HepG2 (cell line): ENCODE data around the gene THRSP. TPM values are rescaled to one million over a fixed set of nuclear protein-coding genes. Genes with fewer than 3 reads are reported as not detected.

Source experiments
- AGO1 ChIP-seq: fragments of 200-400 bp; formaldehyde crosslinking; IDR thresholded peaks from 2 replicates; pipeline ENCODE4 v1.6.1; 2017; ENCODE audit warnings: mild to moderate bottlenecking, low read depth, low read length, moderate library complexity; ENCODE audit not compliant: poor library complexity, severe bottlenecking
- ARHGAP35 ChIP-seq: sonication (generic); formaldehyde crosslinking; IDR thresholded peaks from 2 replicates; pipeline ENCODE4 v1.9.0; 2022; ENCODE audit warnings: mild to moderate bottlenecking, inconsistent platforms, moderate library complexity, missing genetic modification reagents, borderline replicate concordance
- ATF2 ChIP-seq: sonication (generic); formaldehyde crosslinking; IDR thresholded peaks from 2 replicates; pipeline ENCODE4 v1.4.0; 2020; ENCODE audit warnings: missing genetic modification reagents
- GABPB1 ChIP-seq: IDR thresholded peaks from 2 replicates; pipeline ENCODE4 v1.6.1; 2016; ENCODE audit warnings: mild to moderate bottlenecking, missing genetic modification reagents, moderate library complexity, missing compliant biosample characterization
- ISL2 ChIP-seq: sonication (generic); formaldehyde crosslinking; IDR thresholded peaks from 2 replicates; pipeline ENCODE4 v1.5.0; 2020; ENCODE audit warnings: missing genetic modification reagents
- KDM6A ChIP-seq: IDR thresholded peaks from 2 replicates; pipeline ENCODE4 v1.6.1; 2016; ENCODE audit warnings: low read depth
- NFRKB ChIP-seq: fragments of 450-650 bp; IDR thresholded peaks from 2 replicates; pipeline ENCODE4 v1.6.1; 2017
- NR2F6 ChIP-seq, 2 experiments: IDR thresholded peaks; 2 replicates each; pipeline ENCODE4 v1.6.1; 2016; ENCODE audit warnings: antibody characterized with exemption in 1 of 2, mild to moderate bottlenecking in 1 of 2
- PPARG ChIP-seq: conservative IDR thresholded peaks from 2 replicates; pipeline ENCODE4 v1.6.1; 2016; ENCODE audit warnings: missing biosample characterization, missing genetic modification reagents
- PRDM4 ChIP-seq: sonication (generic); formaldehyde crosslinking; IDR thresholded peaks from 2 replicates; pipeline ENCODE4 v1.9.0; 2021; ENCODE audit warnings: missing genetic modification reagents, borderline replicate concordance
- SRY ChIP-seq: sonication (generic); formaldehyde crosslinking; IDR thresholded peaks from 2 replicates; pipeline ENCODE4 v1.8.0; 2022; ENCODE audit warnings: mild to moderate bottlenecking, missing genetic modification reagents
- YY1 ChIP-seq: IDR thresholded peaks from 2 replicates; pipeline ENCODE4 v1.6.1; 2011; ENCODE audit warnings: low read length, low read depth, moderate library complexity, mild to moderate bottlenecking; ENCODE audit not compliant: insufficient read depth, insufficient replicate concordance
- ZBTB26 ChIP-seq: IDR thresholded peaks from 2 replicates; pipeline ENCODE4 v1.6.1; 2016; ENCODE audit warnings: missing compliant biosample characterization, missing genetic modification reagents, borderline replicate concordance
- ZHX2 ChIP-seq, 2 experiments: sonication (generic) in 1 of 2; formaldehyde crosslinking in 1 of 2; IDR thresholded peaks; 2 replicates each; pipeline versions ENCODE4 v1.6.1 to v1.9.0; 2014 to 2022; ENCODE audit warnings: antibody characterized with exemption in 1 of 2, borderline replicate concordance in 1 of 2, inconsistent platforms in 1 of 2, low read depth in 1 of 2, missing genetic modification reagents in 1 of 2
- ZNF292 ChIP-seq: sonication (generic); formaldehyde crosslinking; IDR thresholded peaks from 2 replicates; pipeline ENCODE4 v1.8.1; 2022; ENCODE audit warnings: mild to moderate bottlenecking, low read depth, missing genetic modification reagents, borderline replicate concordance
- ZNF451 ChIP-seq: sonication (generic); formaldehyde crosslinking; IDR thresholded peaks from 2 replicates; pipeline ENCODE4 v1.5.0; 2020; ENCODE audit warnings: mild to moderate bottlenecking, missing genetic modification reagents
- ZNF737 ChIP-seq: sonication (generic); formaldehyde crosslinking; IDR thresholded peaks from 2 replicates; pipeline ENCODE4 v1.5.0; 2020; ENCODE audit warnings: missing genetic modification reagents, mild to moderate bottlenecking, borderline replicate concordance
- ZNF788 ChIP-seq: sonication (generic); formaldehyde crosslinking; IDR thresholded peaks from 2 replicates; pipeline ENCODE4 v1.5.0; 2020; ENCODE audit warnings: mild to moderate bottlenecking, missing genetic modification reagents, borderline replicate concordance
- polyA plus RNA-seq, 8 experiments: library from polyadenylated mRNA; depleted of rRNA in 3 of 8; stranded (reverse) in 7 of 8; unstranded in 1 of 8; fragments of >200 nt; fragmentation: Illumina TruSeq in 4 of 8; extraction: Trizol in 4 of 8; gene quantifications; 2 replicates each; pipeline versions ENCODE4 v1.2.1 to v1.2.3, GENCODE V29; 2011 to 2016; ENCODE audit warnings: low read depth in 4 of 8, missing spikeins in 1 of 8, mixed read lengths in 1 of 8; ENCODE audit not compliant: insufficient read depth in 1 of 8
- total RNA-seq, 5 experiments: library from RNA; depleted of rRNA; stranded (reverse); fragments of >200 nt; fragmentation: Illumina TruSeq; extraction: Trizol; gene quantifications; 2 replicates each; pipeline ENCODE4 v1.2.3, GENCODE V29; 2016; ENCODE audit warnings: low read depth in 1 of 5

THRSP gene
- total and polyA plus RNA-seq, 2 of the 13 experiments (the other 11 are each of a cell fraction or from before 2014, with no cell fraction given) = 0.13 to 0.58 TPM

- TF ChIP-seq ZHX2 (IDR thresholded peaks at IDR 0.05; ENCODE audit: low read depth) (no peak), ZHX2 (CRISPR knock-in tag; IDR thresholded peaks at IDR 0.05; ENCODE audit: borderline replicate concordance) (no peak), ARHGAP35 (CRISPR knock-in tag) (no peak), ZNF788 (CRISPR knock-in tag) (no peak), ZBTB26 (CRISPR knock-in tag) (no peak), ATF2 (CRISPR knock-in tag) (0 out of 2 replicates have a peak, but pooled peaks have one; percentile 41), KDM6A (CRISPR knock-in tag) (no peak), ZNF737 (no peak), YY1 (peak; percentile 7), ZNF451 (CRISPR knock-in tag) (no peak), ISL2 (CRISPR knock-in tag) (no peak), SRY (0 out of 2 replicates have a peak, but pooled peaks have one; percentile 20), PRDM4 (CRISPR knock-in tag) (no peak), AGO1 (no peak), ZNF292 (CRISPR knock-in tag) (no peak; the same call in 1 of the 2 replicates), NR2F6 (IDR thresholded peaks at IDR 0.05) (no peak), NR2F6 (CRISPR knock-in tag; IDR thresholded peaks at IDR 0.05) (0 out of 2 replicates have a peak, but pooled peaks have one; percentile 2), GABPB1 (CRISPR knock-in tag) (peak; percentile 10; the same call in 1 of the 2 replicates), PPARG (CRISPR knock-in tag) (0 out of 2 replicates have a peak, but pooled peaks have one; percentile 25), NFRKB (no peak)
These were observed 24.9 kb upstream of the THRSP start (continued) for GRCh38 chr11:78038697-78039313.
